Neural cell (in vitro differentiated cells): ENCODE results near the gene HDGFL2. TPM values are rescaled to one million over a fixed set of nuclear protein-coding genes. Genes with fewer than 3 reads are reported as not detected.

ENCODE experiments used
- H2AFZ ChIP-seq: fragments of 200-600, 300-800 bp; sonication (generic), shearing (Covaris generic); 2 replicates; pipeline ENCODE4 v1.6.0; 2014; ENCODE audit warnings: low read depth, mild to moderate bottlenecking, antibody characterized with exemption, low read length, moderate library complexity
- H3F3A ChIP-seq: fragments of 200-600 bp; shearing (Covaris generic); 2 replicates; pipeline ENCODE4 v1.6.1; 2016; ENCODE audit warnings: mild to moderate bottlenecking, moderate library complexity, mixed read lengths, antibody characterized with exemption, low read length; ENCODE audit not compliant: insufficient read depth, poor library complexity, severe bottlenecking
- H3K27ac ChIP-seq: fragments of 200-600, 300-800 bp; sonication (generic), shearing (Covaris generic); 2 replicates; pipeline ENCODE4 v1.5.1; 2014; ENCODE audit warnings: mild to moderate bottlenecking, low read length, moderate library complexity
- H3K27me3 ChIP-seq: fragments of 300-800, 200-600 bp; sonication (generic), shearing (Covaris generic); 2 replicates; pipeline ENCODE4 v1.6.0; 2014; ENCODE audit warnings: mild to moderate bottlenecking, low read depth, low read length, moderate library complexity; ENCODE audit not compliant: insufficient read depth
- H3K36me3 ChIP-seq: fragments of 300-800, 200-600 bp; sonication (generic), shearing (Covaris generic); 2 replicates; pipeline ENCODE4 v1.5.1; 2014; ENCODE audit warnings: mild to moderate bottlenecking, antibody characterized with exemption, low read length, moderate library complexity; ENCODE audit not compliant: insufficient read depth
- H3K4me2 ChIP-seq: fragments of 300-800, 200-600 bp; sonication (generic), shearing (Covaris generic); 2 replicates; pipeline ENCODE4 v1.6.0; 2014; ENCODE audit warnings: mild to moderate bottlenecking, low read length
- H3K4me3 ChIP-seq: fragments of 300-800, 200-600 bp; sonication (generic), shearing (Covaris generic); 2 replicates; pipeline ENCODE4 v1.5.1; 2014; ENCODE audit warnings: mild to moderate bottlenecking, low read length, moderate library complexity
- H3K79me2 ChIP-seq: fragments of 200-600 bp; shearing (Covaris generic); replicated peaks from 2 replicates; pipeline ENCODE4 v1.6.0; 2014; ENCODE audit warnings: mild to moderate bottlenecking, low read length, moderate library complexity; ENCODE audit not compliant: insufficient read depth
- H3K9ac ChIP-seq: fragments of 300-800, 200-600 bp; sonication (generic), shearing (Covaris generic); 2 replicates; pipeline ENCODE4 v1.6.1; 2016; ENCODE audit warnings: mild to moderate bottlenecking, low read length, mixed read lengths
- H3K9me2 ChIP-seq: fragments of 200-600 bp; shearing (Covaris generic); 2 replicates; pipeline ENCODE4 v1.6.1; 2016; ENCODE audit warnings: mild to moderate bottlenecking, low read length, mixed read lengths; ENCODE audit not compliant: insufficient read depth
- H3K9me3 ChIP-seq: fragments of 200-600, 300-800 bp; sonication (generic), shearing (Covaris generic); 2 replicates; pipeline ENCODE4 v1.6.1; 2016; ENCODE audit warnings: mild to moderate bottlenecking, mixed run types, low read length, moderate library complexity, mixed read lengths
- H4K20me1 ChIP-seq: fragments of 200-600 bp; shearing (Covaris generic); 2 replicates; pipeline ENCODE4 v1.6.1; 2016; ENCODE audit warnings: mild to moderate bottlenecking, mixed run types; ENCODE audit not compliant: insufficient read depth
- CTCF ChIP-seq: fragments of 450-650 bp; IDR thresholded peaks from 2 replicates; pipeline ENCODE4 v1.5.1; 2014; ENCODE audit warnings: antibody characterized with exemption, mild to moderate bottlenecking, moderate library complexity; ENCODE audit not compliant: poor library complexity, severe bottlenecking
- EP300 ChIP-seq: fragments of 450-650 bp; conservative IDR thresholded peaks from 2 replicates; pipeline ENCODE4 v1.6.1; 2014; ENCODE audit warnings: antibody characterized with exemption, mild to moderate bottlenecking, moderate library complexity; ENCODE audit not compliant: poor library complexity, severe bottlenecking
- EZH2 ChIP-seq: fragments of 200-600, 300-800 bp; shearing (Covaris generic), sonication (generic); IDR thresholded peaks from 2 replicates; pipeline ENCODE4 v1.6.1; 2014; ENCODE audit warnings: antibody characterized with exemption, low read length, borderline replicate concordance, mild to moderate bottlenecking; ENCODE audit not compliant: insufficient read depth, poor library complexity, severe bottlenecking
- MXI1 ChIP-seq: fragments of 450-650 bp; conservative IDR thresholded peaks from 2 replicates; pipeline ENCODE4 v1.6.1; 2014; ENCODE audit warnings: antibody characterized with exemption, mild to moderate bottlenecking; ENCODE audit not compliant: poor library complexity, severe bottlenecking
- POLR2AphosphoS5 ChIP-seq: IDR thresholded peaks from 2 replicates; pipeline ENCODE4 v1.6.1; 2012
- RAD21 ChIP-seq: fragments of 450-650 bp; conservative IDR thresholded peaks from 2 replicates; pipeline ENCODE4 v1.6.1; 2014; ENCODE audit warnings: antibody characterized with exemption, mild to moderate bottlenecking, moderate library complexity
- REST ChIP-seq: IDR thresholded peaks from 2 replicates; pipeline ENCODE4 v1.6.1; 2012; ENCODE audit warnings: borderline replicate concordance
- SMC3 ChIP-seq: fragments of 450-650 bp; conservative IDR thresholded peaks from 2 replicates; pipeline ENCODE4 v1.6.1; 2014; ENCODE audit warnings: antibody characterized with exemption, mild to moderate bottlenecking, moderate library complexity; ENCODE audit not compliant: poor library complexity
- TAF1 ChIP-seq: IDR thresholded peaks from 2 replicates; pipeline ENCODE4 v1.6.1; 2012; ENCODE audit warnings: low read depth
- polyA plus RNA-seq: library from polyadenylated mRNA; depleted of rRNA; stranded (reverse); fragments of >200 nt; gene quantifications from 2 replicates; pipeline ENCODE4 v1.2.3, GENCODE V29; 2014

Gene HDGFL2
- polyA plus RNA-seq, 1 donor from 2014 or later, result 79.7 TPM

GRCh38 chr19:4453232-4454179, 18.6 kb upstream of the HDGFL2 start:
- no peaks in the 10 kb centered on the region for H4K20me1 ChIP-seq
- H3K9me2 ChIP-seq, result no peaks in the 10 kb centered on the region
- H3K4me2 ChIP-seq, result no peak overlapping the region
- H2AFZ ChIP-seq, result no peak overlapping the region
- peaks cover 10% of the 10 kb centered on the region for H3K79me2 ChIP-seq
- no peak for TF ChIP-seq CTCF
- TF ChIP-seq REST, result no peak
- no peak for TF ChIP-seq TAF1
- TF ChIP-seq EZH2, result no peak
- TF ChIP-seq RAD21, result no peak
- TF ChIP-seq MXI1, result no peak
- no peak for TF ChIP-seq EP300
- TF ChIP-seq POLR2AphosphoS5, result no peak
- no peak for TF ChIP-seq SMC3
- H3K9me3 ChIP-seq, result no peaks in the 10 kb centered on the region
- H3K27ac ChIP-seq, result no peak overlapping the region
- H3F3A ChIP-seq, result no peaks in the 10 kb centered on the region
- H3K27me3 ChIP-seq, result no peaks in the 10 kb centered on the region
- H3K9ac ChIP-seq, result no peak overlapping the region
- H3K36me3 ChIP-seq, result peaks cover 5% of the 10 kb centered on the region
- no peak overlapping the region for H3K4me3 ChIP-seq

- Histone ChIP-seq H2AFZ (no peak overlapping the region), H3K4me3 (no peak overlapping the region), H3K9me3 (no peaks in the 10 kb centered on the region), H4K20me1 (no peaks in the 10 kb centered on the region), H3K36me3 (no peaks in the 10 kb centered on the region), H3K9me2 (no peaks in the 10 kb centered on the region), H3K9ac (no peak overlapping the region), H3F3A (no peaks in the 10 kb centered on the region), H3K27me3 (no peaks in the 10 kb centered on the region), H3K79me2 (peaks cover 10% of the 10 kb centered on the region), H3K4me2 (no peak overlapping the region), H3K27ac (no peak overlapping the region)
- TF ChIP-seq RAD21 (no peak), REST (no peak), MXI1 (no peak), SMC3 (no peak), EP300 (no peak), TAF1 (no peak), EZH2 (no peak), CTCF (no peak), POLR2AphosphoS5 (no peak)
Measured at GRCh38 chr19:4454747-4455718, 17.1 kb upstream of the HDGFL2 start.
